Neural progenitor cell (in vitro differentiated cells): ENCODE data around the gene GPBP1.

ENCODE experiments used
- CTCF ChIP-seq: fragments of 200-600 bp; sonication (generic); IDR thresholded peaks from 2 replicates; pipeline ENCODE4 v1.5.1; 2017; ENCODE audit warnings: antibody characterized with exemption, mild to moderate bottlenecking
- EZH2 ChIP-seq: fragments of 200-600 bp; sonication (generic); IDR thresholded peaks from 2 replicates; pipeline ENCODE4 v1.6.1; 2017; ENCODE audit warnings: antibody characterized with exemption, mild to moderate bottlenecking, moderate library complexity

- TF ChIP-seq CTCF (no peak), EZH2 (no peak)
Measured at GRCh38 chr5:57184322-57184721, 10.5 kb downstream of the GPBP1 start.
